Brain microvascular endothelial cell (primary cell): Measurements from ENCODE around the gene USH2A.

Source experiments
- DNase-seq: peaks from one replicate; pipeline ENCODE4 v3.0.0-alpha.2; 2020
- H3K27ac ChIP-seq: fragments of 250-450 bp; sonication (Bioruptor Pico); 2 replicates; pipeline ENCODE4 v1.5.1; 2020; ENCODE audit warnings: mild to moderate bottlenecking, moderate library complexity
- H3K27me3 ChIP-seq: fragments of 250-450 bp; sonication (Bioruptor Pico); replicated peaks from 2 replicates; pipeline ENCODE4 v1.5.1; 2020; ENCODE audit warnings: mild to moderate bottlenecking
- H3K36me3 ChIP-seq: fragments of 250-450 bp; sonication (Bioruptor Pico); replicated peaks from 2 replicates; pipeline ENCODE4 v1.5.1; 2020; ENCODE audit warnings: mild to moderate bottlenecking
- H3K4me3 ChIP-seq: 2 replicates; pipeline ENCODE4 v1.5.1; 2011; ENCODE audit warnings: low read depth, mild to moderate bottlenecking, control low read depth, low read length, moderate library complexity
- CTCF ChIP-seq: IDR thresholded peaks from 2 replicates; pipeline ENCODE4 v1.5.1; 2011; ENCODE audit warnings: low read depth, mild to moderate bottlenecking, moderate library complexity, low read length, control low read depth, inconsistent platforms; ENCODE audit errors: missing control alignments
- in situ Hi-C: cut with HindIII; loops from 2 replicates; pipeline ENCODE4 v1.10.0; 2017; ENCODE audit warnings: low sequenced_read_pairs, low pct_ligation_motif_present

USH2A gene

GRCh38 chr1:215589650-215590435 lies 833.4 kb downstream of the USH2A start:
- H3K27me3 ChIP-seq, result no peaks in the 10 kb centered on the region
- TF ChIP-seq CTCF, result no peak
- DNase-seq, result no peak
- in situ Hi-C loops, result no loop called here
- H3K36me3 ChIP-seq, result no peaks in the 10 kb centered on the region
- H3K4me3 ChIP-seq, result no peak overlapping the region
- no peak overlapping the region for H3K27ac ChIP-seq

GRCh38 chr1:215584389-215584788 lies 838.9 kb downstream of the USH2A start:
- Histone ChIP-seq H3K36me3 (peaks cover 4% of the 10 kb centered on the region), H3K4me3 (no peak overlapping the region), H3K27me3 (no peaks in the 10 kb centered on the region), H3K27ac (no peak overlapping the region)
- TF ChIP-seq CTCF, result no peak
- DNase-seq, result no peak
- in situ Hi-C loops, result no loop called here

- in situ Hi-C loops, result no loop called here
- Histone ChIP-seq H3K27me3 (no peaks in the 10 kb centered on the region), H3K27ac (no peak overlapping the region), H3K4me3 (no peak overlapping the region), H3K36me3 (peaks cover 5% of the 10 kb centered on the region)
- TF ChIP-seq CTCF, result no peak
- DNase-seq, result no peak
These were observed 840.0 kb downstream of the USH2A start for GRCh38 chr1:215583185-215583749.

- Histone ChIP-seq H3K27ac (no peak overlapping the region), H3K36me3 (peaks cover 7% of the 10 kb centered on the region)
- DNase-seq, result no peak
These were observed 841.4 kb downstream of the USH2A start for GRCh38 chr1:215581896-215582295.

More at GRCh38 chr1:215581896-215582295, 841.4 kb downstream of the USH2A start:
- no peak overlapping the region for H3K4me3 ChIP-seq
- no peak for TF ChIP-seq CTCF
- no peaks in the 10 kb centered on the region for H3K27me3 ChIP-seq
- in situ Hi-C loops, result no loop called here
